ENCODE results near the gene BCL6B.

DNA sequence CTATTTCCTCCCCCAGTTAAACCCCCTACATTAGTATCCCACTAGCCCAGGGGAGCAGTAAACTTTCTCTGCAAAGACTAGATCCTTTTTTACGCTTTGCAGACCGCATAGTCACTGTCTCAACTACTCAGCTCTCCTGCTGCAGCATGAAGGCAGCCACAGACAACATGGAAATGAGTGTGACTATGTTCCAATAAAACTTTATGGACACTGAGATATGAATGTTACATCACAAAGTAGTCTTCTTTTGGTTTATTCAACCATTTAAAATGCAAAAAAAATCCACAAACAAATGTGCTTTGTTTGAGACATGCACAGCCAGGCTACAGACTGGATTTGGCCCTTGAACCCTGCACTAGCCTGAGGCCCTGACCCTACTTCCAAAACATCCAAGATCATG, 12.3 kb upstream of the BCL6B start:
- TF ChIP-seq, protein P1, sequence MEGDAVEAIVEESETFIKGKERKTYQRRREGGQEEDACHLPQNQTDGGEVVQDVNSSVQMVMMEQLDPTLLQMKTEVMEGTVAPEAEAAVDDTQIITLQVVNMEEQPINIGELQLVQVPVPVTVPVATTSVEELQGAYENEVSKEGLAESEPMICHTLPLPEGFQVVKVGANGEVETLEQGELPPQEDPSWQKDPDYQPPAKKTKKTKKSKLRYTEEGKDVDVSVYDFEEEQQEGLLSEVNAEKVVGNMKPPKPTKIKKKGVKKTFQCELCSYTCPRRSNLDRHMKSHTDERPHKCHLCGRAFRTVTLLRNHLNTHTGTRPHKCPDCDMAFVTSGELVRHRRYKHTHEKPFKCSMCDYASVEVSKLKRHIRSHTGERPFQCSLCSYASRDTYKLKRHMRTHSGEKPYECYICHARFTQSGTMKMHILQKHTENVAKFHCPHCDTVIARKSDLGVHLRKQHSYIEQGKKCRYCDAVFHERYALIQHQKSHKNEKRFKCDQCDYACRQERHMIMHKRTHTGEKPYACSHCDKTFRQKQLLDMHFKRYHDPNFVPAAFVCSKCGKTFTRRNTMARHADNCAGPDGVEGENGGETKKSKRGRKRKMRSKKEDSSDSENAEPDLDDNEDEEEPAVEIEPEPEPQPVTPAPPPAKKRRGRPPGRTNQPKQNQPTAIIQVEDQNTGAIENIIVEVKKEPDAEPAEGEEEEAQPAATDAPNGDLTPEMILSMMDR (conservative IDR thresholded peaks at IDR 0.05) = no peak
- no peak for TF ChIP-seq ZFX (IDR thresholded peaks at IDR 0.05)
